HG03025 (cell line): ENCODE data around the gene CACHD1.

Source experiments
- ATAC-seq: cut with Tn5 transposase; IDR thresholded peaks from one replicate; pipeline ENCODE4 v1.9.1; 2021; ENCODE audit warnings: mild to moderate bottlenecking, moderate library complexity; ENCODE audit not compliant: unreplicated experiment, low FRiP score

Gene CACHD1

GRCh38 chr1:64517640-64518039 lies 47.7 kb downstream of the CACHD1 start:
- no peak for ATAC-seq

GRCh38 chr1:64518692-64519481 lies 49.0 kb downstream of the CACHD1 start:
- no peak for ATAC-seq

- no peak for ATAC-seq
These were observed 50.0 kb downstream of the CACHD1 start for GRCh38 chr1:64519901-64520300.

GRCh38 chr1:64522740-64523139 lies 52.8 kb downstream of the CACHD1 start:
- ATAC-seq, result no peak

GRCh38 chr1:64523413-64524337 lies 53.7 kb downstream of the CACHD1 start:
- no peak for ATAC-seq

GRCh38 chr1:64524614-64525013 lies 54.7 kb downstream of the CACHD1 start:
- ATAC-seq, result no peak

- ATAC-seq, result no peak
These were observed 55.3 kb downstream of the CACHD1 start for GRCh38 chr1:64525116-64525686.

GRCh38 chr1:64526312-64526711 lies 56.4 kb downstream of the CACHD1 start:
- no peak for ATAC-seq

- ATAC-seq, result no peak
These were observed 57.2 kb downstream of the CACHD1 start for GRCh38 chr1:64527165-64527564.

GRCh38 chr1:64527786-64528185 lies 57.9 kb downstream of the CACHD1 start:
- ATAC-seq, result no peak

GRCh38 chr1:64530969-64531692 lies 61.2 kb downstream of the CACHD1 start:
- no peak for ATAC-seq

GRCh38 chr1:64532646-64533045 lies 62.7 kb downstream of the CACHD1 start:
- ATAC-seq, result no peak

GRCh38 chr1:64535938-64536835 lies 66.3 kb downstream of the CACHD1 start:
- ATAC-seq, result no peak

GRCh38 chr1:64536836-64537490 lies 67.0 kb downstream of the CACHD1 start:
- ATAC-seq, result no peak

GRCh38 chr1:64537942-64538341 lies 68.0 kb downstream of the CACHD1 start:
- ATAC-seq, result no peak

- ATAC-seq, result no peak
These were observed 68.5 kb downstream of the CACHD1 start for GRCh38 chr1:64538389-64538788.

- ATAC-seq, result no peak
These were observed 69.4 kb downstream of the CACHD1 start for GRCh38 chr1:64539289-64539688.

GRCh38 chr1:64539781-64540218 lies 69.9 kb downstream of the CACHD1 start:
- no peak for ATAC-seq

- no peak for ATAC-seq
These were observed 70.4 kb downstream of the CACHD1 start for GRCh38 chr1:64540265-64540791.
